Endodermal cell (in vitro differentiated cells): ENCODE data around the gene TNS2. TPM values are rescaled to one million over a fixed set of nuclear protein-coding genes. Genes with fewer than 3 reads are reported as not detected.
A peak's percentile ranks its signal among the peaks of the same experiment; 100 is the strongest.

Source experiments
- DNase-seq: peaks from one replicate; pipeline ENCODE4 v3.0.0-alpha.2; 2017
- H3K27ac ChIP-seq: 2 replicates; pipeline ENCODE4 v1.5.1; 2013; ENCODE audit warnings: mild to moderate bottlenecking, low read depth, low read length, moderate library complexity
- H3K27me3 ChIP-seq: 2 replicates; pipeline ENCODE4 v1.6.1; 2013; ENCODE audit warnings: mild to moderate bottlenecking, low read length, moderate library complexity; ENCODE audit not compliant: insufficient read depth, control insufficient read depth, poor library complexity, severe bottlenecking
- H3K36me3 ChIP-seq: 2 replicates; pipeline ENCODE4 v1.7.0; 2013; ENCODE audit warnings: mild to moderate bottlenecking, low read length, moderate library complexity; ENCODE audit not compliant: control insufficient read depth, insufficient read depth
- H3K4me1 ChIP-seq: one replicate; pipeline ENCODE4 v1.7.0; 2013; ENCODE audit warnings: low read length; ENCODE audit not compliant: control insufficient read depth, insufficient read depth
- H3K4me3 ChIP-seq: 2 replicates; pipeline ENCODE4 v1.5.1; 2013; ENCODE audit warnings: mild to moderate bottlenecking, low read length, moderate library complexity
- H3K9ac ChIP-seq: 2 replicates; pipeline ENCODE4 v1.6.1; 2013; ENCODE audit warnings: mild to moderate bottlenecking, low read length, moderate library complexity; ENCODE audit not compliant: poor library complexity, severe bottlenecking; ENCODE audit errors: extremely low read depth
- H3K9me3 ChIP-seq: 2 replicates; pipeline ENCODE4 v1.6.1; 2013; ENCODE audit warnings: mild to moderate bottlenecking, low read length, moderate library complexity; ENCODE audit not compliant: control insufficient read depth
- H3K27ac Mint-ChIP-seq: 2 replicates; pipeline ENCODE4 v1.8.0; 2020; ENCODE audit warnings: mixed read lengths
- H3K27me3 Mint-ChIP-seq: 2 replicates; pipeline ENCODE4 v1.8.0; 2021; ENCODE audit warnings: mild to moderate bottlenecking, mixed read lengths; ENCODE audit not compliant: insufficient read depth
- H3K36me3 Mint-ChIP-seq: 2 replicates; pipeline ENCODE4 v1.8.0; 2020; ENCODE audit warnings: low read depth, mixed read lengths
- H3K4me1 Mint-ChIP-seq: 2 replicates; pipeline ENCODE4 v1.8.0; 2020; ENCODE audit warnings: mixed read lengths
- H3K4me3 Mint-ChIP-seq: 2 replicates; pipeline ENCODE4 v1.8.0; 2020; ENCODE audit warnings: mild to moderate bottlenecking, moderate library complexity, mixed read lengths
- H3K9me3 Mint-ChIP-seq: 2 replicates; pipeline ENCODE4 v1.8.0; 2020; ENCODE audit warnings: mild to moderate bottlenecking, mixed read lengths
- WGBS, 2 experiments: methylation state at CpG; one replicate each; pipeline versions ENCODE4 v1.1.5 to v1.1.7; 2013; ENCODE audit warnings: missing lambda C conversion rate in 2 of 2, mixed read lengths in 1 of 2; ENCODE audit not compliant: insufficient coverage in 1 of 2, insufficient read length in 1 of 2; 5-methylcytosine and 5-hydroxymethylcytosine counted together
- total RNA-seq, 2 donors: library from RNA; stranded (reverse); fragmentation: NEBNext Ultra II Directional in 1 of 2; extraction: Animal tissue kit (Norgen Biotek cat#: 25700) in 1 of 2; gene quantifications; 2 replicates in 1 of 2; 3 replicates in 1 of 2; pipeline ENCODE4 v1.2.1, GENCODE V29; 2021
- TF ChIP-seq, protein P1 (sequence below): fragments of 200-600 bp; sonication (generic); conservative IDR thresholded peaks from 2 replicates; pipeline ENCODE4 v1.5.0; 2021; ENCODE audit warnings: antibody characterized with exemption, mild to moderate bottlenecking

TNS2 gene
- total RNA-seq, 2 donors from 2014 or later: 10.2 to 12.6 TPM

DNA sequence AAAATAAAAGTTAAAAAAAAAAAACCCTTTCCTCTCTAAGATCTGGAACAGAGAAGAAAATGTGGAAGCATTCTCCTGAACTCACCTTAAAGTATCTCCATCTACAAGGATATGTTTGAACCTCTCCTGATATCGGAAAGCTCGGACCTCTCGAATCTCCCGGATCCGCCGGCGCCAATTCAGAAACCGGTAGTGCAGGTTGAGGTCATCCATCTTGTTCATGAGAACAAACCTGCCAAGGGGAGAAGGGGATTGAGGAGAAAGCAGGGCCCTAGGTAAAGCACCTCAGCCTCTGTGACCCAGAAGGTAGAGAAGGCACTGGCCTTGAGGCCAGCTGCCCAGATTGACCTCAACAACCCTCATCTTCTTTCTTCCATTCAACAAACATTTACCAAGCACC, 27.2 kb downstream of the TNS2 start:
- Mint-ChIP-seq H3K36me3 (peaks cover 43% of the 10 kb centered on the region), H3K9me3 (no peaks in the 10 kb centered on the region), H3K4me1 (peaks cover 19% of the 10 kb centered on the region), H3K27ac (no peak overlapping the region), H3K27me3 (peaks cover 24% of the 10 kb centered on the region), H3K4me3 (no peak overlapping the region)
- Histone ChIP-seq H3K9me3 (no peaks in the 10 kb centered on the region), H3K4me1 (peaks cover 6% of the 10 kb centered on the region), H3K27me3 (peaks cover 15% of the 10 kb centered on the region), H3K36me3 (peaks cover 42% of the 10 kb centered on the region), H3K27ac (no peak overlapping the region), H3K4me3 (no peak overlapping the region), H3K9ac (no peak overlapping the region)
- WGBS, 2 experiments: 94 to 99% methylated on average over 8 of the region's 8 CpGs
- DNase-seq: peak; percentile 35
- TF ChIP-seq, protein P1, sequence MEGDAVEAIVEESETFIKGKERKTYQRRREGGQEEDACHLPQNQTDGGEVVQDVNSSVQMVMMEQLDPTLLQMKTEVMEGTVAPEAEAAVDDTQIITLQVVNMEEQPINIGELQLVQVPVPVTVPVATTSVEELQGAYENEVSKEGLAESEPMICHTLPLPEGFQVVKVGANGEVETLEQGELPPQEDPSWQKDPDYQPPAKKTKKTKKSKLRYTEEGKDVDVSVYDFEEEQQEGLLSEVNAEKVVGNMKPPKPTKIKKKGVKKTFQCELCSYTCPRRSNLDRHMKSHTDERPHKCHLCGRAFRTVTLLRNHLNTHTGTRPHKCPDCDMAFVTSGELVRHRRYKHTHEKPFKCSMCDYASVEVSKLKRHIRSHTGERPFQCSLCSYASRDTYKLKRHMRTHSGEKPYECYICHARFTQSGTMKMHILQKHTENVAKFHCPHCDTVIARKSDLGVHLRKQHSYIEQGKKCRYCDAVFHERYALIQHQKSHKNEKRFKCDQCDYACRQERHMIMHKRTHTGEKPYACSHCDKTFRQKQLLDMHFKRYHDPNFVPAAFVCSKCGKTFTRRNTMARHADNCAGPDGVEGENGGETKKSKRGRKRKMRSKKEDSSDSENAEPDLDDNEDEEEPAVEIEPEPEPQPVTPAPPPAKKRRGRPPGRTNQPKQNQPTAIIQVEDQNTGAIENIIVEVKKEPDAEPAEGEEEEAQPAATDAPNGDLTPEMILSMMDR: no peak

DNA sequence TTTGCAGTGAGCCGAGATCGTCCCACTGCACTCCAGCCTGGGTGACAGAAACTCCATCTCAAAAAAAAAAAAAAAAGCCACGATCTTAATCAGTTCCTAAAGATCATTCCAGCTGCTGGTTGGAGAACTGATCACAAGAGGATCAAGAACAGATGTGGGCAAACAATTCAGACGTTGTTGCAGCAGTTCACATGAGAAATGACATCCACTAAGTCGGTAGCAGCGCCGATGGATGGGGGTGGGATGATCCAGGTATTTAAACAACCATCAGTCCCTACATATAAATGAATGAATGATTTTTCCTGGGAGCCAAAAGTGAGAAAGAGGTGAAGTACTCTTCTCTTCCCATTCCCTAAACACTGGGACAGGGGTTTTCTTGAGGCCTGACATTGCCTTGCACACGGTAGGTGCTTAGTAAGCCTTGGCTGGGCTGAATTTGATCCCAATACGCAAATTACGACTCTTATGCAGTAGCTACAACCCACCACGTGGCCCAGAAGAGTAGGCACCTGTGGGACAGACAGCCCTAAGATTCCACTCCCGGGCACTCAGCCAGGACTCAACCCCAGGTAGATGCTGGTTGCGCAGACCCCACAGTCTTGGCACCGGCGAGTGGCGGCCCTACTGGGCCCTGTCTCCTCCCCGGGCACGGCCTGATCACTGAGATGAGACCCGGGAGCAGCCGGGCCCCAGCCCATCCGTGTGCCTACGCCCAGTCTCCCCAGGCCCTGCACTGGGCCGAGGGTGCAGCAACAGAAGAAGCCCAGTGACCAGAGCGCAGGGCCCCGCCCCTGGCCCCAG, 28.8 kb downstream of the TNS2 start:
- H3K27ac Mint-ChIP-seq: peak overlapping the region; percentile 58
- H3K4me3 ChIP-seq: peak overlapping the region; percentile 87
- WGBS, 2 experiments: 30 to 43% methylated on average over 8 to 25 of the region's 25 CpGs
- H3K27ac ChIP-seq: peak overlapping the region; percentile 66
- H3K36me3 Mint-ChIP-seq: peaks cover 36% of the 10 kb centered on the region
- H3K9ac ChIP-seq: peak overlapping the region; percentile 44
- peaks cover 2% of the 10 kb centered on the region for H3K9me3 Mint-ChIP-seq
- H3K9me3 ChIP-seq: no peaks in the 10 kb centered on the region
- H3K4me1 Mint-ChIP-seq: peaks cover 6% of the 10 kb centered on the region
- H3K36me3 ChIP-seq: peaks cover 37% of the 10 kb centered on the region
- H3K27me3 Mint-ChIP-seq: peaks cover 40% of the 10 kb centered on the region
- peak overlapping the region; percentile 64 for H3K4me3 Mint-ChIP-seq
- TF ChIP-seq, protein P1: peak; percentile 27
- DNase-seq: no peak
- H3K4me1 ChIP-seq: no peaks in the 10 kb centered on the region
- peaks cover 15% of the 10 kb centered on the region for H3K27me3 ChIP-seq

DNA sequence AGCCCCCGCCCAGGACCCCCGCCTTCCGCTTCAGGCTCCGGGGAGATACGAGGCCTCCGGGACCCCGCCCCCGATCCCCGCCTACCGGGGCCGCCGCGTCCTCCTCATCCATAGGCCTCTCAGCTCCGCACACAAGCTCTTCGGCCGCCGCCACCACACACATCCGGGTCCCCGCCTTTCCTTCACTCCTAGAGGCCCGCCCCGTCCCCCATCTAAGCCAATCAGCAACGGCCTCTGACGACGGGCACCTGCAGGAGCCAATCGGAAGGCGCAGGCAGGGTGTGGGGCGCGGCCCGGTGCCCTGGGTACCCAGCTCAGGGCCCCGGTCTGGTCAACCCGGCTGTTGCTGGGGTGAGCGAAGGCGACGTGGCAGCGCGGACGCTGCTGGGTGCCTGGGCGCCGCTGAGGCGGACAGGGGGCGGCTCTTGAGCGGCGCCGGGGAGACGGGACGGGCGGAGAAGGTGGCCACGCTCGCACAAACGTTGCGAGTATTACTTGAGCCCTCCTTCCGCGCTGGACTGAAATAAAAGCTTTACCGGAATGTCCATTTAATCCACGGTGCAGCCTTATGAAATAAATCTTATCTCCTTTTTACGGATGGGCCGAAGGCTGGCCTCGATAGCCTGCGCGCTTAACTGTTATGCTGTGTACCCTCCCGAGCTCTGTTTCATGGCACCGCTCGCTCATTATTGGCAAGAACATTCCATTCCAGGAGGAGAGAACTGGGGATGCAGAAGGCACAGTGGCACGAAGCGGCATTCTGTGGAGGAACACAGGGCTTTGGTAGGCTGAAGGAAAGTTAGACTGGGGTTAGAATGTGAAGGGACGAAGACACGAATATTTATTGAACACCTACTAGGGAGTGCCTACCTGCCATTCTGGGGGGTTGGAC, 29.6 kb downstream of the TNS2 start, which contains the start of gene SPRYD3:
SPRYD3 (minus strand) TSS at position 165 of the 892 bp plus-strand sequence; CDS start at position 108, 57 bp downstream.
- Mint-ChIP-seq H3K36me3 (peaks cover 28% of the 10 kb centered on the region), H3K27ac (peak within 1 kb of the TSS; percentile 82), H3K9me3 (peaks cover 4% of the 10 kb centered on the region), H3K4me3 (peak within 1 kb of the TSS; percentile 64), H3K27me3 (peaks cover 47% of the 10 kb centered on the region), H3K4me1 (peaks cover 6% of the 10 kb centered on the region)
- peak within 1 kb of the TSS; percentile 74 for H3K9ac ChIP-seq
- H3K36me3 ChIP-seq: peaks cover 29% of the 10 kb centered on the region
- 5 to 6% methylated on average over 38 to 67 of the region's 67 CpGs for WGBS, 2 experiments
- no peaks in the 10 kb centered on the region for H3K4me1 ChIP-seq
- H3K27ac ChIP-seq: peak within 1 kb of the TSS; percentile 67
- H3K9me3 ChIP-seq: peaks cover 2% of the 10 kb centered on the region
- TF ChIP-seq, protein P1: no peak
- peak within 1 kb of the TSS; percentile 87 for H3K4me3 ChIP-seq
- DNase-seq: peak; percentile 100
- H3K27me3 ChIP-seq: peaks cover 15% of the 10 kb centered on the region
